NCI-H1048 (cell line): Measurements from ENCODE around the gene ATP9B.
A peak's percentile ranks its signal among the peaks of the same experiment; 100 is the strongest.
"Not testable (repeated sequence)": the region's sequence is repeated elsewhere in the genome, so short reads cannot be mapped to it uniquely, and the experiment has no call there.

ENCODE experiments used
- DNase-seq: peaks from one replicate; lab custom pipeline; 2025; lab: John Stamatoyannopoulos, UW

ATP9B gene

GRCh38 chr18:79366177-79367094 lies 297.2 kb downstream of the ATP9B start:
- DNase-seq = no peak

DNA sequence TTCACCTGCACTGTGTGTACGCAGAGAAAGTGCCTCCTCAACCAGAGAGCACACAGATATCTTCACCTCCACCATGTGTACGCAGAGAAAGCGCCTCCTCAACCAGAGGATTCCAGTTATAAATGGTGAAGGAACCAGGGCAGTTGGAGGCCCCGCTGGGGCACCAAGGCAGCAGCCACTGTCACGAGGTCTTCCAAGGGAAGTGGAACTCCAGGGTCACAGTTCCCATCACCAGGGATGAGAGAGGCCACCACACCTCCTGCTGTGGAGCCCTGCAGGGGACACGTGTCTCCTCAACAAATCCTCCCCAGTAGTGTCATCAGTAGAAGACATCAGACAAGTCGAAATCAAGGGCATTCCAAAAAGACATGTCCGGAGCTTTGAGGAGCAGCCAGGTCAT lies 298.3 kb downstream of the ATP9B start:
- DNase-seq = no peak

DNA sequence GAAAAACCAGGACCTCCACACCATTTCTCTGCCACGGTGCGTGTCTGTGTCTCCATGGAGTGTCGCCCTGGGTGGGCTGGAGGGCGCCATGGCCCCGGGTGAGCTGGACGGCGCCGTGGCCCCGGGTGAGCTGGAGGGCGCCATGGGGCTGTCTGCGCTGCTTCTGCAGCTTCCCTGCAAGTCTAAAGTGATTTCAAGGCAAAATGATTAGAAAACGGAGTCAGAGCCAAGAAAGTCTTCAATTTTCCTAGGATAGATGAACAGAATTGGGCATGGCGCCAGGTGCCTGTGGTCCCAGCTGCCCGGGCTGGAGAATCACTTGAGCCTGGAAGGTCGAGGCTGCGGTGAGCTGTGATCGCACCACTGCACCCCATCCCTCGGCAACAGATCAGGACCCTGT lies 298.8 kb downstream of the ATP9B start:
- DNase-seq = no peak

DNA sequence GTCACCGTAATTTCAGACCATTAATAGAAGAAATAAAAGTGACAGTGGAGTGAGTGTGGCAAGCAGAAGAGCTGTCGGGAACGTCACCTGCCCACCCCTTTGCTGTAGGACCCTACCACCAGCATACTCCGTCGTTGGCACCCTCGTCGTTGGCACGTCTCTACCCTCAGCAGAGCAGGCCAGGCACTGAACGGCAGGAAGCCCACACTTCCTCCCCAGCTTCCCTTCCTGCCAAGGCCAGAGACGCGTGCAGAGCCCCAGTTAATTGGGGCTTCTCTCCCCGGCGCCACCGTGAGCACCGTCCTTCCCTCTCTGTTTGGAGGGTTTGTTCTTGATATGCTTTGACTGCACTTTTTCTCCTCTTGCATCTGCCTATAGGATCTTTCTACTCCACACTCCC lies 299.5 kb downstream of the ATP9B start:
- DNase-seq = no peak

DNA sequence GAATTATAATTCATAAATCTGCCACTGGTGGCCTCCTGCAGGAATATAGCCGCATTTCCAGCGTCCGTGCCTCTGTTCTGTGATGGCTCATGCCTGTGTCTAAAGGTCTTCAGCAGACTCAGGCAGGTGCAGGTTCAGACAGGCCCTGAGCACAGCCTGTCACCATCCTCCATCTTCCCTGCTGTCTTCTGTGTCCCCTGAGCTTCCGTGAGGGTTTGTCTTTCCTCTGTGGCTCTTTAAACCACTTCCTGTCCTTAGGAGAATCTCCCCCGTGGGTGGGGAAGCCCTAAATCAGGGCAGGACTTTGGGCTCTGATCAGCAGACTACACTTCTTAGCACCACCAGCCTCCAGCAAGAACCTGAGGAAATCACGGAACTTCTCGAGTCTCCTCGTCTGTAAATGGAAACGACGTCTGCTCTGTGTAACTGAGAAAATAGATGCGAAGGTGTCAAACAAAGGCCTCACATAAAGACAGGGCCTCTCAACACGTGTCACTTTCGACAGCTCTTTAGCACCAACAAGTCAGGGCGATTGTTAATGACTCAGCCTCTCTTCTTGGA lies 302.4 kb downstream of the ATP9B start:
- no peak for DNase-seq

DNA sequence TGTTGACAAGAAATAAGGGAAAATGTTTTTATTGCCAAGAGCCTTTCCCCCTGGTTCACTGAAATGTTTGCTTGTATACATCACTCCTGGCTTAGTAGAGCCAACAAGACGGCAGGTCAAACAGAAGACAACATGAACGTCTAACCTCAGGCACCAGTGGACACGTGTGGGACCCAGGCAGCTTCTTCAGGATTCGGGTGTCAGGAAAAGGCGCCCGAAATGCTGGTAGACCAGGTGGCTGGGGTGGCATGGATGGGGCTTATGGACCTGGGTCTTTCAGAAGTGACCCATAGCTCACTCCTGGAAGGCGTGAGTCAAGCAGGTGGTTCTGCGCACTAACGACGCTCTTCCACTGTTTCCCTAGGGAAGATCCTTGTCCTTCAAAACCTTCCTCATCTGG lies 303.3 kb downstream of the ATP9B start:
- no peak for DNase-seq

DNA sequence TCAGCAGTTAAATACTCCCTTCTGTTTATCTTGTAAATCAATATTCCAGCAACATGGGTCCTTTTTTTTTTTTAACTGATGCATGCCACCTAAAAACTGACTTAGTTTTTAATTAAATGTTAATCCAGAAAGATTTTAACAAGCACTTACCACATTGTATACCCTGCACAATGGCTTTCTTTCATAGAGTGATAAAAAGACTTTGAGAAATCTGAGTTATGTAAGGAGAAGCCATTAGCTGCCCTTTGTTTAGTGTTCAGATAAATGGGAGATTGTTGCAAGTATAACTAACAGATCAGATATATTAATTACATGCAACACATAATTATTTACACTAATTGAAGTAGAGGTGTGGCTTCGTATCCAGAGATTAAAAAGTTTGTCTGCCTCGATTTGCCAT lies 303.8 kb downstream of the ATP9B start:
- DNase-seq = no peak

GRCh38 chr18:79373736-79374135 lies 304.5 kb downstream of the ATP9B start:
- no peak for DNase-seq

DNA sequence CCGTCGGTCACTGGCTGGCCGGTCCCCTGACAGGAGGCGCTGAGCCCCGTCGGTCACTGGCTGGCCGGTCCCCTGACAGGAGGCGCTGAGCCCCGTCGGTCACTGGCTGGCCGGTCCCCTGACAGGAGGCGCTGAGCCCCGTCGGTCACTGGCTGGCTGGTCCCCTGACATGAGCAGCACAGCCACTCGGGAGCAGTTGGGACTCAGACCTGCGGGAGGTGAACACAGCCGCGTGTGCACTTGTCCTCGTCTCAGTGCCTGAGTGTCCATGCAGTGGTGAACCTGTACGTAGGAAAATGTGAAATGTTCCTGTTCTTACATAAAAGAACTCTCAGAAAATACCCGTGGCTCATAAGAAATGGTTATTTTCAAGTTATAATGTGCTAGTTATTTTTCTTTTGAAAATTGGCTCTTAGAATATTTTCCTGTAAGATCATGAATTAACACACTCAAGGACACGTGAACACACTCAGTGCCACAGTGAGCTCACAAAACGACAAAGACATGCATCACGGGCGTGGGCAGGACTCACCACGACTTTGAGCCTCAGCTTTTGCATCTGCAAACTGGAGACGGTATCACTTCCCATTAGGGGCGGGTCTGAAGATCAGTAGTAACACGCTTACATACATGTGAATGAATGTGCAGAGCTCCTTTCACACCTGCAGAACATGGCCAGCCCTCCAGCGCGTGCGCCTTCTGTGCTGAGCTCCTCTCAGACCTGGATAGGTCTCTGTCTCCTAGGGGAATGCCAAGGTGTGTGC lies 305.4 kb downstream of the ATP9B start:
- no peak for DNase-seq

DNA sequence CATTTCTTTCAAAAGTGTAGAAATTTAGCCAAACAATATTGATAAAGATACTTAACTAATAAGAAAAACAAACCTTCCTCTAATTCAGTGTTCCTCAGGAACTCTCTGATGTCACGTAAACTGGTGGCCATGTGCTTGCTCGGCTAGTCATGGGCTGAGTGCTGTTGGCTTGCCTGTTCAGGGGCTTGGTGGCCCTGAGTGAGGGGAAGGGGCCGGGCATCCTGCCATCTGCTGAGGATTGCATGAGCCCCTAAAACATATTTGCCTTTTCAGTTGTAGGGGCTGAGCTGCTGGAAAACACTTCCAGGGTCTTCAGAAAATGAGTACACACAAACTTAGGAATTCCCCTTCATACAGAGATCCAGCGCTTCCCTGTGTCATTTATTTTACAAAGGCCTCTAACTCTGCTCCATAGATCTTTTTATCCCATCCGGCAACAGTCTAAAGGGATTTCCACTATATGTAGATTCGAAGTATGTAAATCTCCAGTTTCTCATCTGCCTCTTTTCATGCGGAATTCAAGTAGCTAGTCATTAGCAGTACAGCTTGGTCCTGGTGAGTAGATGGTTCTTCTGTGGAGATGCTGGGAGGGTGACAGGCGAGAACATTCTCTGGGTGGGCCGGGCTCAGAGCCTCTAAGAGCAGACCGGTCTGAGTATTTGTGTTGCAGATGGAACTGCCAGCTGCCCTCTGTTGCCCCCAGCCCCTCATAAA lies 306.4 kb downstream of the ATP9B start:
- no peak for DNase-seq

DNA sequence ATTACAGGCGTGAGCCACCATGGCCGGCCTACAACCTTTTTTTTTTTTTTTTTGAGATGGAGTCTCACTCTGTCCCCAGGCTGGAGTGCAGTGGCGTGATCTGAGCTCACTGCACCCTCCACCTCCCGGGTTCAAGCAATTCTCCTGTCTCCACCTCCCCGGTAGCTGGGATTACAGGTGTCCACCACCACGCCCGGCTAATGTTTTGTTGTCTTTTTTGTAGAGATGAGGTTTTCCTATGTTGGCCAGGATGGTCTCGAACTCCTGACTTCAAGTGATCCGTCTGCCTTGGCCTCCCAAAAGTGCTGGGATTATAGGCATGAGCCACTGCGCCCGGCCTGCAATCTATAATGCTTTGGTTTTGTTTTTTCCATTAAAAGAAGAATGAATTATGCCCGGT lies 307.5 kb downstream of the ATP9B start:
- DNase-seq = not testable (repeated sequence)

DNA sequence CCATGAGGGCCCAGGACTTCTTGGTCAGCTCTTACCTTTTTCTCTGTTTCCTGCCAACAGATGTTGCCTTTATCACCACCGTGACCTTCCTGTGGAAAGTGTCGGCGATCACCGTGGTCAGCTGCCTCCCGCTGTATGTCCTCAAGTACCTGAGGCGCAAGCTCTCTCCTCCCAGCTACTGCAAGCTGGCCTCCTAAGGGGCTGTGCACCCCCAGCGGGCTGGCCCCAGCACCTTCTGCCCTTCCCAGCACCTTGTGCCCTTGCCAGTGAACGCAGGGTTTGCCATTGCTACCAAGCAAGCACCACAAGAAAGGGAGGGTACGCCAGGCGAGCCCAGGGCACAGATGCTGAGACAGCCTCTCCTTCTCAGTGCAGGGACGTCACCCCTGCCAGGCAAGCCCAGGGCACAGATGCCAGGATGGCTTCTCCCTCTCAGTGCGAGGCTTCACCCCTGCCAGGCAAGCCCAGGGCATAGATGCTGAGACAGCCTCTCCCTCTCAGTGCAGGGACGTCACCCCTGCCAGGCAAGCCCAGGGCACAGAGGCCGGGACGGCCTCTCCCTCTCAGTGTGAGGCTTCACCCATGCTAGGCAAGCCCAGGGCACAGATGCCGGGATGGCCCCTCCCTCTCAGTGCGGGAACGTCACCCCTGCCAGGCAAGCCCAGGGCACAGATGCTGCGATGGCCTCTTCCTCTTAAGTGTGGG lies 308.1 kb downstream of the ATP9B start:
- DNase-seq = no peak

GRCh38 chr18:79378536-79379250 lies 309.5 kb downstream of the ATP9B start:
- DNase-seq = peak; percentile 24

- DNase-seq = no peak
Observed at GRCh38 chr18:79379251-79379905, 310.2 kb downstream of the ATP9B start.

- DNase-seq = no peak
Observed at GRCh38 chr18:79379931-79380815, 311.0 kb downstream of the ATP9B start.

GRCh38 chr18:79380816-79381806 lies 311.9 kb downstream of the ATP9B start:
- DNase-seq = no peak

DNA sequence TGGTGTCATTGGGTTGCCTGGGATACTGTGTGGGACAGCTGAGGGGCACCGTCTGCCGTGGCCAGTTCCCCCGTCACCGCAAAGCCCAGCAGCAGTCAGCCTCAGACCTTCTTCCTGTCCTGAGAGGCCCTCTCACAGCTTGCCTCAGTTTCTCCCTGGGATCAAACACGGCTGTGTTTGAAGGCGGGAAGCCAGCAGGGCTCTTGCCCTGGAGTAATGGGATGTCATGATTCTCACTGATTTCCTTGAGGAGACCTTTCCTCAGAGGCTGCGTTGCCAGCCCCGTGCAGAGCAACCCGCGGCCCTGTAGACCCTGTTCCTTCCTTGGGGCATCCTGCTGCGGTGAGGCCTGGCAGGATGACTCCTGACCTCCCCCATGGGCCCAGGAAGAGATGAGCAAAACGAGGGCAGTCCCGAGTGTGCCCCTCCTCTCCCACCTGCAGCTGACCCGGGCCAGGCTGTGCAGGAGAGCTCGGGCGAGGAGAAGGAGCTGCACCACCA lies 312.7 kb downstream of the ATP9B start:
- DNase-seq = no peak
